Measurements from ENCODE around the gene KERA.
"Not testable (repeated sequence)": the region's sequence is repeated elsewhere in the genome, so short reads cannot be mapped to it uniquely, and the experiment has no call there.

DNA sequence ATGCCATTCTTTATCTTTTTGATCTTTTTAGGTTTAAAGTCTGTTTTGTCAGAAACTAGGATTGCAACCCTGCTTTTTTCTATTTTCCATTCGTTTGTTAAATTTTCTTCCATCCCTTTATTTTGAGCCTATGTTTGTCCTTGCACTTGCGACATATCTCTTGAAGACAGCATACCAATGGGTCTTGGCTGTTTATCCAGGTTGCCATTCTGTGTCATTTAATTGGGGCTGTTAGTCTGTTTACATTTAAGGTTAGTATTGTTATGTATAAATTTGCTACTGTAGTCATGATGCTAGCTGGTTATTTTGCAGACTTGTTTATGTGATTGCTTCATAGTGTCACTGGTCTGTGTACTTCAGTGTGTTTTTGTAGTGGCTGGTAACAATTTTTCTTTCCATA, 32.1 kb upstream of the KERA start:
- not testable (repeated sequence) for TF ChIP-seq POLR2A, FOS, BHLHE40, SMC3 (IDR thresholded peaks at IDR 0.05; ENCODE audit: low read depth, low read length)
- TF ChIP-seq, protein P1, sequence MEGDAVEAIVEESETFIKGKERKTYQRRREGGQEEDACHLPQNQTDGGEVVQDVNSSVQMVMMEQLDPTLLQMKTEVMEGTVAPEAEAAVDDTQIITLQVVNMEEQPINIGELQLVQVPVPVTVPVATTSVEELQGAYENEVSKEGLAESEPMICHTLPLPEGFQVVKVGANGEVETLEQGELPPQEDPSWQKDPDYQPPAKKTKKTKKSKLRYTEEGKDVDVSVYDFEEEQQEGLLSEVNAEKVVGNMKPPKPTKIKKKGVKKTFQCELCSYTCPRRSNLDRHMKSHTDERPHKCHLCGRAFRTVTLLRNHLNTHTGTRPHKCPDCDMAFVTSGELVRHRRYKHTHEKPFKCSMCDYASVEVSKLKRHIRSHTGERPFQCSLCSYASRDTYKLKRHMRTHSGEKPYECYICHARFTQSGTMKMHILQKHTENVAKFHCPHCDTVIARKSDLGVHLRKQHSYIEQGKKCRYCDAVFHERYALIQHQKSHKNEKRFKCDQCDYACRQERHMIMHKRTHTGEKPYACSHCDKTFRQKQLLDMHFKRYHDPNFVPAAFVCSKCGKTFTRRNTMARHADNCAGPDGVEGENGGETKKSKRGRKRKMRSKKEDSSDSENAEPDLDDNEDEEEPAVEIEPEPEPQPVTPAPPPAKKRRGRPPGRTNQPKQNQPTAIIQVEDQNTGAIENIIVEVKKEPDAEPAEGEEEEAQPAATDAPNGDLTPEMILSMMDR (conservative IDR thresholded peaks at IDR 0.05; ENCODE audit: low read depth, low read length) = not testable (repeated sequence)

All from IMR-90 (cell line).